ENCODE results near the gene OTULIN. TPM values are rescaled to one million over a fixed set of nuclear protein-coding genes. Genes with fewer than 3 reads are reported as not detected.

OTULIN gene
- total and polyA plus RNA-seq, 2 of the 4 experiments (the other 2 are of a cell fraction), result 6.9 to 19.5 TPM

DNA sequence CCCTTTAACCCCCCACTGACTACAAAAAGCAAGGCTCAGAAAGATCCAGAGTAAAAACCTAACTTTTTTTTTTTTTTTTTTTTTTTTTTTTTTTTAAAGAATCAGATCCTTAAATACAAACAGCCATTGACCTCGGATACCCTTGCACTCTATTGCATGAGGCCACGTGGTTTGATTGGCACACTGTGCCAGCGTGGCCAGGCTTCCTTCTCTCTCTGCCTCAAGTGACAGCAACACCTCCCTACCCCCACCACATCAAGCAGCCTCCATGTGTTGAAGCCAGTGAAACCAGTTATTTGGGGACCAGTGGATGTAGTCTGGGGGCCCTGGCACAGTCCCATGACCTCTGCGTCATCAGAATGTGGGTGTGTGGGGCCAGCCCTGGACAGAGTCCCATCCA, 71.4 kb downstream of the OTULIN start:
- Histone ChIP-seq H4K20me1 (ENCODE audit: insufficient read depth, low read length) (no peaks in the 10 kb centered on the region), H3K23ac (ENCODE audit: low read depth, low read length) (no peak overlapping the region), H3K4me2 (ENCODE audit: low read depth, low read length) (no peak overlapping the region), H3K36me3 (ENCODE audit: control insufficient read depth, insufficient read depth, low read length) (no peaks in the 10 kb centered on the region; the same call in 1 of the 2 replicates), H4K91ac (ENCODE audit: insufficient read depth, low read depth, low read length) (no peak overlapping the region), H4K5ac (ENCODE audit: low read depth, low read length) (no peak overlapping the region), H3K27me3 (ENCODE audit: control insufficient read depth, insufficient read depth, low read length) (no peaks in the 10 kb centered on the region), H2BK120ac (ENCODE audit: low read depth, low read length) (no peak overlapping the region), H3K4ac (ENCODE audit: low read depth, low read length) (no peak overlapping the region), H3K14ac (replicated peaks; ENCODE audit: low read depth, low read length) (no peak overlapping the region), H3K9ac (ENCODE audit: low read depth, low read length) (no peak overlapping the region), H3K56ac (ENCODE audit: extremely low read depth, insufficient read depth, low read length) (no peak overlapping the region), H3K4me3 (ENCODE audit: insufficient read depth, low read depth, low read length) (no peak overlapping the region), H2BK20ac (ENCODE audit: low read depth, low read length) (no peak overlapping the region), H2BK15ac (ENCODE audit: low read depth, low read length) (no peak overlapping the region), H2AK5ac (ENCODE audit: low read depth, low read length) (no peak overlapping the region), H2BK5ac (ENCODE audit: low read depth, low read length, poor library complexity, severe bottlenecking) (no peak overlapping the region), H3K9me3 (ENCODE audit: control insufficient read depth, insufficient read depth, low read length) (no peaks in the 10 kb centered on the region), H2AK9ac (replicated peaks; ENCODE audit: low read depth, low read length, poor library complexity) (no peak overlapping the region), H3K79me1 (ENCODE audit: low read depth in 1 of 2, low read length in 2 of 2) (no peaks in the 10 kb centered on the region), H4K8ac (ENCODE audit: low read depth in 2 of 2, low read length in 2 of 2) (no peak overlapping the region), H3K9me1 (ENCODE audit: insufficient read depth, low read length) (0 out of 2 replicates have a peak, but pooled peaks cover 3% of the 10 kb centered on the region), H2AFZ (replicated peaks; ENCODE audit: low read length, poor library complexity) (no peak overlapping the region), H3K4me1 (ENCODE audit: control insufficient read depth, insufficient read depth, low read length) (peaks cover 5% of the 10 kb centered on the region), H3K18ac (ENCODE audit: low read depth, low read length) (no peak overlapping the region), H3K27ac (ENCODE audit: insufficient read depth, low read length) (no peak overlapping the region)
- no peak for ATAC-seq (ENCODE audit: low read depth)
- ChIA-PET CTCF (no interaction called here), POLR2A (ENCODE audit: unreplicated experiment) (no interaction called here)
- in situ Hi-C loops (cut with MboI; ENCODE audit: low sequenced_read_pairs), result no loop called here
- TF ChIP-seq RCOR1 (IDR thresholded peaks at IDR 0.05; ENCODE audit: insufficient replicate concordance, low read length) (no peak), MAFK (IDR thresholded peaks at IDR 0.05; ENCODE audit: low read depth, low read length) (no peak), CEBPB (IDR thresholded peaks at IDR 0.05; ENCODE audit: low read depth, low read length) (no peak), RAD21 (IDR thresholded peaks at IDR 0.05; ENCODE audit: low read length) (no peak), RFX5 (IDR thresholded peaks at IDR 0.05; ENCODE audit: low read depth, low read length) (no peak), BHLHE40 (IDR thresholded peaks at IDR 0.05; ENCODE audit: low read depth, low read length) (no peak), MAZ (IDR thresholded peaks at IDR 0.05; ENCODE audit: borderline replicate concordance, low read depth, low read length) (no peak)
- intact Hi-C loops (cut with micrococcal nuclease), result no loop called here
- WGBS, 2 experiments (ENCODE audit: extremely low coverage in 2 of 2, insufficient read length in 1 of 2), result 100% methylated on average over 1 of the region's 4 CpGs; no CpG with 5 or more reads in 1 of the 2 experiments
- dilution Hi-C loops (cut with HindIII; ENCODE audit: low sequenced_read_pairs, unreplicated experiment), result no loop called here
- no peak for DNase-seq
- no TSS peak for BruUV-seq (replicated peaks)

Measured in IMR-90 (cell line).